H1 (cell line): ENCODE data around the gene NAV2. TPM values are rescaled to one million over a fixed set of nuclear protein-coding genes. Genes with fewer than 3 reads are reported as not detected.

Source experiments
- CTCF ChIA-PET: fragments of 300-600 bp; sonication (Branson Sonifier 250); formaldehyde crosslinking; loops from one replicate; lab custom pipeline; 2021; ENCODE audit not compliant: partially characterized antibody; lab: Charles Lee
- POLR2A ChIA-PET: fragments of 300-600 bp; sonication (Branson Sonifier 250); formaldehyde crosslinking; loops from one replicate; lab custom pipeline; 2021; ENCODE audit warnings: inconsistent platforms; ENCODE audit not compliant: partially characterized antibody; lab: Charles Lee
- DNase-seq, 2 experiments: peaks; one replicate each; pipeline versions ENCODE4 v3.0.0 to v3.0.0-alpha.2; 2010 to 2022; ENCODE audit warnings: low spot score in 2 of 2, low read depth in 1 of 2, mixed read lengths in 1 of 2
- FAIRE-seq: peaks from 2 replicates; lab custom pipeline; 2011; peaks lifted over from hg19 to GRCh38; lab: Jason Lieb, UNC
- H2AFZ ChIP-seq: 2 replicates; pipeline ENCODE4 v1.8.1; 2012; ENCODE audit warnings: low read length, inconsistent platforms
- H2AK5ac ChIP-seq: 2 replicates; pipeline ENCODE4 v1.6.1; 2013; ENCODE audit warnings: low read depth, low read length
- H2BK120ac ChIP-seq: replicated peaks from 2 replicates; pipeline ENCODE3; 2013; ENCODE audit warnings: low read depth, low read length, inconsistent platforms
- H2BK12ac ChIP-seq: 2 replicates; pipeline ENCODE4 v1.6.1; 2013; ENCODE audit warnings: low read depth, low read length
- H2BK15ac ChIP-seq: 2 replicates; pipeline ENCODE4 v1.6.1; 2013; ENCODE audit warnings: low read length
- H2BK20ac ChIP-seq: 2 replicates; pipeline ENCODE4 v1.6.1; 2013; ENCODE audit warnings: low read length
- H2BK5ac ChIP-seq: 2 replicates; pipeline ENCODE4 v1.6.1; 2013; ENCODE audit warnings: low read depth, low read length
- H3K14ac ChIP-seq: 2 replicates; pipeline ENCODE4 v1.6.1; 2013; ENCODE audit warnings: inconsistent platforms; ENCODE audit not compliant: insufficient read length
- H3K18ac ChIP-seq: 2 replicates; pipeline ENCODE4 v1.6.1; 2013; ENCODE audit warnings: low read length; ENCODE audit errors: extremely low read depth
- H3K23ac ChIP-seq: 2 replicates; pipeline ENCODE4 v1.6.1; 2013; ENCODE audit warnings: inconsistent platforms; ENCODE audit not compliant: insufficient read length
- H3K23me2 ChIP-seq: 2 replicates; pipeline ENCODE4 v1.6.1; 2013; ENCODE audit warnings: low read depth, low read length
- H3K27ac ChIP-seq: 2 replicates; pipeline ENCODE4 v1.6.1; 2011; ENCODE audit warnings: low read depth, low read length, inconsistent platforms
- H3K27me3 ChIP-seq, 4 experiments: replicated peaks in 1 of 4; 1 replicate in 1 of 4; 2 replicates in 3 of 4; pipeline versions ENCODE4 v1.6.1 to v1.8.1; 2011 to 2013; ENCODE audit warnings: low read length in 3 of 4, mild to moderate bottlenecking in 3 of 4, inconsistent platforms in 2 of 4, mixed read lengths in 2 of 4, moderate library complexity in 1 of 4; ENCODE audit not compliant: control insufficient read depth in 3 of 4, insufficient read depth in 3 of 4; ENCODE audit errors: extremely low read depth in 1 of 4
- H3K36me3 ChIP-seq, 4 experiments: 2 replicates each; pipeline versions ENCODE4 v1.6.1 to v1.8.1; 2011 to 2013; ENCODE audit warnings: mild to moderate bottlenecking in 4 of 4, low read length in 3 of 4, moderate library complexity in 2 of 4, control low read depth in 1 of 4, inconsistent platforms in 1 of 4; ENCODE audit not compliant: insufficient read depth in 4 of 4, control insufficient read depth in 2 of 4
- H3K4ac ChIP-seq: replicated peaks from 2 replicates; pipeline ENCODE3; 2013; ENCODE audit warnings: low read length, low read depth, mixed read lengths, inconsistent platforms; ENCODE audit not compliant: insufficient read length
- H3K4me1 ChIP-seq, 4 experiments: replicated peaks in 1 of 4; 1 replicate in 1 of 4; 2 replicates in 3 of 4; pipeline versions ENCODE4 v1.6.1 to v1.8.1; 2011 to 2013; ENCODE audit warnings: low read length in 3 of 4, inconsistent platforms in 2 of 4, mixed read lengths in 1 of 4; ENCODE audit not compliant: insufficient read depth in 4 of 4, control insufficient read depth in 3 of 4
- H3K4me2 ChIP-seq, 2 experiments: 2 replicates each; pipeline versions ENCODE4 v1.6.1 to v1.8.1; 2011 to 2013; ENCODE audit warnings: low read depth in 2 of 2, low read length in 2 of 2, control low read depth in 1 of 2, inconsistent platforms in 1 of 2, mild to moderate bottlenecking in 1 of 2; ENCODE audit not compliant: insufficient read depth in 1 of 2
- H3K4me3 ChIP-seq, 4 experiments: fragments of 200-600, 300-600 bp in 1 of 4; sonication (generic), shearing (Covaris generic), sonication (Bioruptor Twin) in 1 of 4; 2 replicates each; pipeline versions ENCODE4 v1.5.1 to v1.8.1; 2011 to 2016; ENCODE audit warnings: low read length in 4 of 4, low read depth in 3 of 4, control low read depth in 2 of 4, inconsistent platforms in 2 of 4, mild to moderate bottlenecking in 2 of 4, mixed read lengths in 1 of 4, moderate library complexity in 1 of 4; ENCODE audit not compliant: insufficient read depth in 2 of 4; ENCODE audit errors: extremely low read depth in 1 of 4
- H3K56ac ChIP-seq: replicated peaks from 2 replicates; pipeline ENCODE3; 2013; ENCODE audit warnings: low read depth, mild to moderate bottlenecking, mixed read lengths, low read length, inconsistent platforms; ENCODE audit not compliant: insufficient read length
- H3K79me1 ChIP-seq: 2 replicates; pipeline ENCODE4 v1.6.1; 2013; ENCODE audit warnings: low read depth, low read length, control low read depth
- H3K79me2 ChIP-seq, 2 experiments: 2 replicates each; pipeline versions ENCODE4 v1.6.1 to v1.8.1; 2012 to 2013; ENCODE audit warnings: low read length in 2 of 2, mild to moderate bottlenecking in 2 of 2, inconsistent platforms in 1 of 2; ENCODE audit not compliant: insufficient read depth in 2 of 2, control insufficient read depth in 1 of 2
- H3K9ac ChIP-seq, 4 experiments: replicated peaks in 1 of 4; 1 replicate in 1 of 4; 2 replicates in 3 of 4; pipeline versions ENCODE4 v1.6.1 to v1.8.1; 2011 to 2013; ENCODE audit warnings: low read depth in 3 of 4, low read length in 3 of 4, control low read depth in 2 of 4, mild to moderate bottlenecking in 2 of 4, moderate library complexity in 2 of 4, inconsistent platforms in 1 of 4; ENCODE audit errors: extremely low read depth in 1 of 4
- H3K9me3 ChIP-seq, 2 experiments: 2 replicates each; pipeline versions ENCODE4 v1.6.1 to v1.8.1; 2012 to 2013; ENCODE audit warnings: mild to moderate bottlenecking in 2 of 2, moderate library complexity in 2 of 2, control low read depth in 1 of 2, inconsistent platforms in 1 of 2, low read depth in 1 of 2, low read length in 1 of 2, mixed read lengths in 1 of 2; ENCODE audit not compliant: insufficient read depth in 2 of 2
- H4K20me1 ChIP-seq, 2 experiments: replicated peaks in 1 of 2; 2 replicates each; pipeline versions ENCODE3 to v1.8.1; 2011 to 2013; ENCODE audit warnings: inconsistent platforms in 2 of 2, low read length in 2 of 2, mild to moderate bottlenecking in 1 of 2; ENCODE audit not compliant: insufficient read depth in 2 of 2, control insufficient read depth in 1 of 2
- H4K5ac ChIP-seq: 2 replicates; pipeline ENCODE4 v1.6.1; 2013; ENCODE audit warnings: low read length, low read depth, mixed read lengths, inconsistent platforms; ENCODE audit not compliant: insufficient read length
- H4K8ac ChIP-seq: 2 replicates; pipeline ENCODE4 v1.8.0; 2013; ENCODE audit warnings: mild to moderate bottlenecking, moderate library complexity, low read length, inconsistent platforms; ENCODE audit not compliant: insufficient read depth; ENCODE audit errors: extremely low read depth
- H4K91ac ChIP-seq: replicated peaks from 2 replicates; pipeline ENCODE3; 2013; ENCODE audit warnings: low read length, mixed read lengths, inconsistent platforms; ENCODE audit not compliant: insufficient read length
- CHD2 ChIP-seq: IDR thresholded peaks from 2 replicates; pipeline ENCODE4 v1.6.1; 2012; ENCODE audit warnings: low read length, improper control_type of control experiment
- EZH2 ChIP-seq: fragments of 200-600 bp; sonication (generic); IDR thresholded peaks from 2 replicates; pipeline ENCODE4 v1.7.1; 2012; ENCODE audit warnings: low read depth, mild to moderate bottlenecking, moderate library complexity, low read length, inconsistent platforms; ENCODE audit not compliant: severe bottlenecking
- HDAC2 ChIP-seq, 2 experiments: fragments of 300-600 bp in 1 of 2; sonication (generic) in 1 of 2; IDR thresholded peaks; 2 replicates each; pipeline ENCODE4 v1.6.1; 2011 to 2012; ENCODE audit warnings: low read depth in 2 of 2, low read length in 2 of 2, mild to moderate bottlenecking in 2 of 2, moderate library complexity in 2 of 2, borderline replicate concordance in 1 of 2, inconsistent platforms in 1 of 2
- JUND ChIP-seq: IDR thresholded peaks from 2 replicates; pipeline ENCODE4 v1.6.1; 2011; ENCODE audit warnings: mild to moderate bottlenecking, improper control_type of control experiment, low read length
- KDM5A ChIP-seq: fragments of 200-600 bp; IDR thresholded peaks from 2 replicates; pipeline ENCODE4 v1.7.1; 2012; ENCODE audit warnings: mild to moderate bottlenecking, low read length, inconsistent platforms, mixed read lengths
- POLR2AphosphoS5 ChIP-seq: IDR thresholded peaks from 2 replicates; pipeline ENCODE4 v1.6.1; 2011; ENCODE audit warnings: low read depth, low read length
- POU5F1 ChIP-seq: IDR thresholded peaks from 2 replicates; pipeline ENCODE4 v1.6.1; 2011; ENCODE audit warnings: low read depth, mild to moderate bottlenecking, low read length, moderate library complexity
- RXRA ChIP-seq: IDR thresholded peaks from 2 replicates; pipeline ENCODE4 v1.6.1; 2011; ENCODE audit warnings: low read depth, mild to moderate bottlenecking, low read length, moderate library complexity; ENCODE audit not compliant: insufficient read depth
- SIN3A ChIP-seq, 2 experiments: IDR thresholded peaks in 1 of 2; conservative IDR thresholded peaks in 1 of 2; 2 replicates each; pipeline ENCODE4 v1.6.1; 2011 to 2012; ENCODE audit warnings: low read length in 2 of 2, improper control_type of control experiment in 1 of 2, low read depth in 1 of 2, mild to moderate bottlenecking in 1 of 2
- SIRT6 ChIP-seq: IDR thresholded peaks from one replicate; pipeline ENCODE4 v1.7.1; 2012; ENCODE audit warnings: low read length, inconsistent platforms
- TBP ChIP-seq: IDR thresholded peaks from 2 replicates; pipeline ENCODE4 v1.6.1; 2011; ENCODE audit warnings: low read depth, low read length, improper control_type of control experiment
- WGBS, 2 experiments: shearing (Covaris generic) in 1 of 2; methylation state at CpG; one replicate each; pipeline versions ENCODE4 v1.1.6 to v1.1.7; 2013 to 2015; ENCODE audit warnings: low lambda C conversion rate in 2 of 2, mixed read lengths in 2 of 2, inconsistent platforms in 1 of 2, low coverage in 1 of 2, missing lambda C conversion rate in 1 of 2; ENCODE audit not compliant: insufficient replicate concordance in 2 of 2, insufficient coverage in 1 of 2, insufficient read length in 1 of 2; ENCODE audit errors: extremely low coverage in 1 of 2, missing lambda C conversion rate in 1 of 2; 5-methylcytosine and 5-hydroxymethylcytosine counted together
- polyA plus RNA-seq, 7 experiments: library from polyadenylated mRNA; depleted of rRNA in 3 of 7; stranded (reverse) in 5 of 7; unstranded in 2 of 7; fragments of >200 nt in 5 of 7; fragments of 200-250 nt in 2 of 7; gene quantifications; 1 replicate in 5 of 7; 2 replicates in 1 of 7; 4 replicates in 1 of 7; pipeline versions ENCODE4 v1.2.1 to v1.2.3, GENCODE V29; 2011 to 2013; ENCODE audit warnings: missing spikeins in 2 of 7, mixed read lengths in 2 of 7
- total RNA-seq: library from RNA; stranded (reverse); fragmentation: NEBNext Ultra II Directional; extraction: Animal tissue kit (Norgen Biotek cat#: 25700); gene quantifications from 2 replicates; pipeline ENCODE4 v1.2.1, GENCODE V29; 2021
- TF ChIP-seq, protein P1 (sequence below): IDR thresholded peaks from 2 replicates; pipeline ENCODE4 v1.6.1; 2011; ENCODE audit warnings: low read length, improper control_type of control experiment

The NAV2 gene
- total and polyA plus RNA-seq, 2 of the 8 experiments (the other 6 are each of a cell fraction or from before 2014, with no cell fraction given), result 35.6 to 73.6 TPM

- H3K4me1 ChIP-seq, result peaks cover 2 to 9% (median 6%) of the 10 kb centered on the region in 4 experiments; a peak in 4 of 7 replicates
- no peak overlapping the region for H3K18ac ChIP-seq
- no peak overlapping the region for H3K9ac ChIP-seq
- H3K36me3 ChIP-seq, result peaks cover 8 to 18% (median 15%) of the 10 kb centered on the region in 4 experiments; a peak in 6 of 8 replicates
- no peak overlapping the region for H3K23ac ChIP-seq
- no peaks in the 10 kb centered on the region for H3K23me2 ChIP-seq
- H4K5ac ChIP-seq, result no peak overlapping the region
- no peak overlapping the region for H2AK5ac ChIP-seq
- ChIA-PET POLR2A (interaction anchor here (1.4 kb wide), 1 partner anchor 11 kb away, joined by 3 read pairs; no protein-coding TSS in a partner anchor), CTCF (interaction anchor here (0.8 to 5.3 kb wide), 14 partner anchors 12 to 379 kb away, joined by 3 to 37 read pairs (median 4); no protein-coding TSS in a partner anchor)
- H3K27ac ChIP-seq, result no peak overlapping the region
- H3K4ac ChIP-seq, result no peak overlapping the region
- no peak overlapping the region for H3K4me3 ChIP-seq
- no peak overlapping the region for H2BK15ac ChIP-seq
- H2BK5ac ChIP-seq, result no peak overlapping the region
- FAIRE-seq (no peak), DNase-seq (no peak)
- no peak overlapping the region for H3K14ac ChIP-seq
- no peaks in the 10 kb centered on the region for H3K79me2 ChIP-seq
- H4K20me1 ChIP-seq, result peaks cover 4 to 8% of the 10 kb centered on the region in 2 experiments
- H3K4me2 ChIP-seq, result no peak overlapping the region
- no peak overlapping the region for H2BK20ac ChIP-seq
- no peak overlapping the region for H2BK120ac ChIP-seq
- no peak overlapping the region for H4K8ac ChIP-seq
- no peak overlapping the region for H4K91ac ChIP-seq
- no peak overlapping the region for H3K56ac ChIP-seq
- H3K27me3 ChIP-seq, result no peaks in the 10 kb centered on the region
- 91% methylated on average over 18 of the region's 20 CpGs; no CpG with 5 or more reads in 1 of the 2 experiments for WGBS, 2 experiments
- no peak overlapping the region for H2BK12ac ChIP-seq
- H3K79me1 ChIP-seq, result no peaks in the 10 kb centered on the region
- H3K9me3 ChIP-seq, result no peaks in the 10 kb centered on the region
- no peak overlapping the region for H2AFZ ChIP-seq
- TF ChIP-seq SIN3A (conservative IDR thresholded peaks at IDR 0.05 in 1 of 2, IDR thresholded peaks at IDR 0.05 in 1 of 2; ENCODE audit: low read depth in 1 of 2, low read length in 2 of 2) (no peak), HDAC2 (IDR thresholded peaks at IDR 0.05; ENCODE audit: borderline replicate concordance in 1 of 2, low read depth in 2 of 2, low read length in 2 of 2) (no peak), POU5F1 (no peak), CHD2 (no peak), SIRT6 (no peak), POLR2AphosphoS5 (no peak), JUND (no peak), RXRA (no peak), TBP (no peak), EZH2 (no peak), KDM5A (no peak)
- TF ChIP-seq, protein P1, sequence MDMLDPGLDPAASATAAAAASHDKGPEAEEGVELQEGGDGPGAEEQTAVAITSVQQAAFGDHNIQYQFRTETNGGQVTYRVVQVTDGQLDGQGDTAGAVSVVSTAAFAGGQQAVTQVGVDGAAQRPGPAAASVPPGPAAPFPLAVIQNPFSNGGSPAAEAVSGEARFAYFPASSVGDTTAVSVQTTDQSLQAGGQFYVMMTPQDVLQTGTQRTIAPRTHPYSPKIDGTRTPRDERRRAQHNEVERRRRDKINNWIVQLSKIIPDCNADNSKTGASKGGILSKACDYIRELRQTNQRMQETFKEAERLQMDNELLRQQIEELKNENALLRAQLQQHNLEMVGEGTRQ, result no peak
These were observed 220.6 kb downstream of the NAV2 start for GRCh38 chr11:19933132-19933735.
